Peyer's patch (tissue), 4 donors: ENCODE data around the gene ARMH2. TPM values are rescaled to one million over a fixed set of nuclear protein-coding genes. Genes with fewer than 3 reads are reported as not detected.

ENCODE experiments used
- DNase-seq, 3 donors: peaks; one replicate each; pipeline ENCODE4 v3.0.0-alpha.2; 2017 to 2019
- H3K27ac ChIP-seq, 4 donors: fragments of 200-600 bp; sonication (generic); one replicate each; pipeline ENCODE4 v1.5.1; 2016 to 2019
- H3K27me3 ChIP-seq, 2 donors: fragments of 200-600 bp; sonication (generic); one replicate each; pipeline ENCODE4 v1.5.1; 2019
- H3K36me3 ChIP-seq, 3 donors: fragments of 200-600 bp; sonication (generic); one replicate each; pipeline ENCODE4 v1.5.1; 2016 to 2019
- H3K4me1 ChIP-seq, 4 donors: fragments of 200-600 bp; sonication (generic); one replicate each; pipeline ENCODE4 v1.5.1; 2016 to 2019
- H3K4me3 ChIP-seq, 4 donors: fragments of 200-600 bp; sonication (generic); 1 replicate in 3 of 4; 2 replicates in 1 of 4; pipeline ENCODE4 v1.5.1; 2016 to 2019; ENCODE audit warnings: mild to moderate bottlenecking in 1 of 4
- H3K9me3 ChIP-seq, 4 donors: fragments of 200-600 bp; sonication (generic); one replicate each; pipeline ENCODE4 v1.5.1; 2016 to 2019; ENCODE audit warnings: mild to moderate bottlenecking in 1 of 4
- POLR2A ChIP-seq, 2 donors: fragments of 450-650 bp; IDR thresholded peaks; one replicate each; pipeline ENCODE4 v1.5.1; 2017; ENCODE audit warnings: antibody characterized with exemption in 2 of 2, mild to moderate bottlenecking in 2 of 2, moderate library complexity in 2 of 2
- total RNA-seq, 4 donors: library from RNA; depleted of rRNA; stranded (reverse); fragments of >200 nt; gene quantifications; one replicate each; pipeline ENCODE4 v1.1.0, GENCODE V29; 2016
- TF ChIP-seq, protein P1 (sequence below), 6 experiments: fragments of 450-650 bp in 4 of 6; fragments of 200-600 bp in 2 of 6; sonication (generic) in 1 of 6; IDR thresholded peaks; one replicate each; pipeline ENCODE4 v1.5.1; 2017 to 2019; ENCODE audit warnings: antibody characterized with exemption in 6 of 6, mild to moderate bottlenecking in 3 of 6, moderate library complexity in 1 of 6

The ARMH2 gene
- total RNA-seq, 4 donors from 2014 or later = not detected

- no peaks in the 10 kb centered on the region for H3K4me1 ChIP-seq
- no peak overlapping the region for H3K4me3 ChIP-seq
- H3K9me3 ChIP-seq = no peaks in the 10 kb centered on the region
- no peaks in the 10 kb centered on the region for H3K36me3 ChIP-seq
- DNase-seq = no peak
- no peak overlapping the region for H3K27ac ChIP-seq
- H3K27me3 ChIP-seq = no peaks in the 10 kb centered on the region
- no peak for TF ChIP-seq POLR2A (IDR thresholded peaks at IDR 0.05)
- TF ChIP-seq, protein P1, sequence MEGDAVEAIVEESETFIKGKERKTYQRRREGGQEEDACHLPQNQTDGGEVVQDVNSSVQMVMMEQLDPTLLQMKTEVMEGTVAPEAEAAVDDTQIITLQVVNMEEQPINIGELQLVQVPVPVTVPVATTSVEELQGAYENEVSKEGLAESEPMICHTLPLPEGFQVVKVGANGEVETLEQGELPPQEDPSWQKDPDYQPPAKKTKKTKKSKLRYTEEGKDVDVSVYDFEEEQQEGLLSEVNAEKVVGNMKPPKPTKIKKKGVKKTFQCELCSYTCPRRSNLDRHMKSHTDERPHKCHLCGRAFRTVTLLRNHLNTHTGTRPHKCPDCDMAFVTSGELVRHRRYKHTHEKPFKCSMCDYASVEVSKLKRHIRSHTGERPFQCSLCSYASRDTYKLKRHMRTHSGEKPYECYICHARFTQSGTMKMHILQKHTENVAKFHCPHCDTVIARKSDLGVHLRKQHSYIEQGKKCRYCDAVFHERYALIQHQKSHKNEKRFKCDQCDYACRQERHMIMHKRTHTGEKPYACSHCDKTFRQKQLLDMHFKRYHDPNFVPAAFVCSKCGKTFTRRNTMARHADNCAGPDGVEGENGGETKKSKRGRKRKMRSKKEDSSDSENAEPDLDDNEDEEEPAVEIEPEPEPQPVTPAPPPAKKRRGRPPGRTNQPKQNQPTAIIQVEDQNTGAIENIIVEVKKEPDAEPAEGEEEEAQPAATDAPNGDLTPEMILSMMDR (IDR thresholded peaks at IDR 0.05) = no peak
Measured at GRCh38 chr6:24832794-24833193, 34.1 kb upstream of the ARMH2 start.

GRCh38 chr6:24831771-24832716, 33.3 kb upstream of the ARMH2 start:
- Histone ChIP-seq H3K36me3 (no peaks in the 10 kb centered on the region), H3K9me3 (no peaks in the 10 kb centered on the region), H3K4me3 (no peak overlapping the region), H3K4me1 (no peaks in the 10 kb centered on the region), H3K27ac (no peak overlapping the region), H3K27me3 (no peaks in the 10 kb centered on the region)
- no peak for DNase-seq
- TF ChIP-seq, protein P1 (IDR thresholded peaks at IDR 0.05) = no peak
- no peak for TF ChIP-seq POLR2A (IDR thresholded peaks at IDR 0.05)

DNA sequence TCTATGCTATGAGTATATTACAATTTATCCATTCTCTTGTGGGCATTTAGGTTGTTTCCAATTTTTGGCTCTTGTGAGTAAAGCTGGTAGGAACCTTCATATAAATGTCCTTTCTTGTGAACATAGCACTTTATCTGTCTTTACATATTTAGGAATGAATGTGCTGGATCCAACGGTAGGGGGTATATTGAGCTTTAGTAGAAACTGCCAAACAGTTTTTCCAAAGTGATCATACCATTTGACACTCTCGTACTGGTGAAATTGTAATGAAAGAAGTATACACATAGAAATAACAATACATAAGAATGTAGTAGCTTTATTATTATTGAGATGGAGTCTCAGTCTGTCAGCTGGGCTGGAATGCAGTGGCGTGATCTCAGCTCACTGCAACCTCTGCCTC, 30.9 kb upstream of the ARMH2 start:
- H3K4me3 ChIP-seq = no peak overlapping the region
- H3K9me3 ChIP-seq = no peaks in the 10 kb centered on the region
- H3K4me1 ChIP-seq = no peaks in the 10 kb centered on the region
- H3K36me3 ChIP-seq = no peaks in the 10 kb centered on the region
- TF ChIP-seq, protein P1 (IDR thresholded peaks at IDR 0.05) = no peak
- no peak for TF ChIP-seq POLR2A (IDR thresholded peaks at IDR 0.05)
- H3K27me3 ChIP-seq = no peaks in the 10 kb centered on the region
- no peak overlapping the region for H3K27ac ChIP-seq
- no peak for DNase-seq

GRCh38 chr6:24827970-24828369, 29.3 kb upstream of the ARMH2 start:
- DNase-seq = no peak
- no peak for TF ChIP-seq POLR2A (IDR thresholded peaks at IDR 0.05)
- TF ChIP-seq, protein P1 (IDR thresholded peaks at IDR 0.05) = no peak
- Histone ChIP-seq H3K9me3 (no peaks in the 10 kb centered on the region), H3K4me1 (no peaks in the 10 kb centered on the region), H3K27ac (no peak overlapping the region), H3K36me3 (no peaks in the 10 kb centered on the region), H3K4me3 (no peak overlapping the region), H3K27me3 (no peaks in the 10 kb centered on the region)

DNA sequence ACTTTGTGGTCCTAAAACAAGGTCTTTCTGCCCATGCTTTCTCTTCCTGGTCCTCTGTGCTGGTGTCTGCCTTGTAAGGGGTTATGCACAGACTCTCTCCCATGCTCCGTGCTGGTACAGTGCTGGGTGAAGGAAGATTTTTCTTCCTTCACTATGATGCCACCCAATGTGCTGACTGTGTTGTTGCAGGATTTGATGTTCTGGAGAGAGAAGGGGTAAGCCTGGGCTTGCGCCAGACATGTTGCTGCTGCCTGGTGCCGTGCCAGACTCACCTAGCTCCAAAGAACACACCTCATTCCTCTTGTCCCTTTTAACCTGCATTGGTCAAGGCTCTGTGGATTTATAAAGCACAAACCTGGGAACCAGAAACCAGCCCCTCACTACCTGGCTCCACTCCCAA, 28.4 kb upstream of the ARMH2 start:
- Histone ChIP-seq H3K36me3 (no peaks in the 10 kb centered on the region), H3K4me1 (no peaks in the 10 kb centered on the region), H3K4me3 (no peak overlapping the region), H3K9me3 (no peaks in the 10 kb centered on the region), H3K27me3 (no peaks in the 10 kb centered on the region), H3K27ac (no peak overlapping the region)
- TF ChIP-seq, protein P1 (IDR thresholded peaks at IDR 0.05) = no peak
- no peak for TF ChIP-seq POLR2A (IDR thresholded peaks at IDR 0.05)
- no peak for DNase-seq
